Midbrain (tissue), 1 donor: ENCODE data around the gene RS1.

Source experiments
- DNase-seq: peaks from one replicate; lab custom pipeline; 2025; lab: John Stamatoyannopoulos, UW

RS1 gene

GRCh38 chrX:18668071-18668835 lies 3.7 kb downstream of the RS1 start:
- no peak for DNase-seq

GRCh38 chrX:18666614-18667013 lies 5.3 kb downstream of the RS1 start:
- no peak for DNase-seq

- DNase-seq = no peak
Measured at GRCh38 chrX:18664947-18665346, 7.0 kb downstream of the RS1 start.

- no peak for DNase-seq
Measured at GRCh38 chrX:18661273-18661672, 10.6 kb downstream of the RS1 start.

GRCh38 chrX:18654875-18655836 lies 16.8 kb downstream of the RS1 start:
- no peak for DNase-seq

- DNase-seq = no peak
Measured at GRCh38 chrX:18652636-18653035, 19.3 kb downstream of the RS1 start.

- DNase-seq = no peak
Measured at GRCh38 chrX:18650662-18651061, 21.2 kb downstream of the RS1 start.

- DNase-seq = no peak
Measured at GRCh38 chrX:18649498-18649951, 22.4 kb downstream of the RS1 start.

GRCh38 chrX:18647621-18648020 lies 24.3 kb downstream of the RS1 start:
- DNase-seq = no peak

GRCh38 chrX:18643853-18644252 lies 28.1 kb downstream of the RS1 start:
- no peak for DNase-seq

GRCh38 chrX:18643243-18643642 lies 28.7 kb downstream of the RS1 start:
- DNase-seq = no peak

GRCh38 chrX:18640686-18641085 lies 31.2 kb downstream of the RS1 start:
- no peak for DNase-seq

- no peak for DNase-seq
Measured at GRCh38 chrX:18639280-18639679, 32.6 kb downstream of the RS1 start.

- DNase-seq = no peak
Measured at GRCh38 chrX:18638398-18638797, 33.5 kb downstream of the RS1 start.

GRCh38 chrX:18630934-18631333 lies 41.0 kb downstream of the RS1 start:
- no peak for DNase-seq

- DNase-seq = no peak
Measured at GRCh38 chrX:18624599-18624998, 47.3 kb downstream of the RS1 start.

GRCh38 chrX:18620349-18620748 lies 51.6 kb downstream of the RS1 start:
- DNase-seq = no peak

- no peak for DNase-seq
Measured at GRCh38 chrX:18619288-18619687, 52.6 kb downstream of the RS1 start.

GRCh38 chrX:18617407-18617750 lies 54.5 kb downstream of the RS1 start:
- no peak for DNase-seq

- DNase-seq = no peak
Measured at GRCh38 chrX:18616688-18617406, 55.1 kb downstream of the RS1 start.

- no peak for DNase-seq
Measured at GRCh38 chrX:18613930-18614639, 57.8 kb downstream of the RS1 start.

- no peak for DNase-seq
Measured at GRCh38 chrX:18607966-18608365, 63.9 kb downstream of the RS1 start.
